Stimulated activated CD8-positive, alpha-beta memory T cell treated with anti-CD3 and anti-CD28 coated beads, Interleukin-12 subunit alpha, Interleukin-12 subunit beta, amount 100 ng/mL, for 1 hour (primary cell): ENCODE data around the gene ATP6V0A4.
"Not testable (repeated sequence)": the region's sequence is repeated elsewhere in the genome, so short reads cannot be mapped to it uniquely, and the experiment has no call there.

ENCODE experiments used
- DNase-seq: peaks from one replicate; pipeline ENCODE4 v3.0.0-alpha.2; 2020; ENCODE audit warnings: low read depth

Gene ATP6V0A4

DNA sequence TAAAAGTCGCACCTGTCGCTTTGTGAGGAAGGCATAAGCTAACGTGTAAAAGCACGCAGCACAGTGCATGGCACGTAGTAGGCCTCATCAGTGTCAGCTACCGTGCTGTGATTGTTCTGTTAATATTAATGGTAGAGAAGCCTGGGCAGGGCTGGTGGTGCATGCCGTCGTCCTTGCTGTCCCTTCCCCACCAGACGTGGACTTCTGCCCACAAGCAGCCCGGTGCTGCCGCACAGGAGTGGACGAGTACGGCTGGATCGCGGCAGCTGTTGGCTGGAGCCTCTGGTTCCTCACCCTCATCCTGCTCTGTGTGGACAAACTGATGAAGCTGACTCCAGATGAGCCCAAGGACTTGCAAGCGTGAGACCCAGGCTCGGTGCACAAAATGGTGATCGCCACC is 4.7 kb upstream of the ATP6V0A4 start:
- DNase-seq, result no peak

DNA sequence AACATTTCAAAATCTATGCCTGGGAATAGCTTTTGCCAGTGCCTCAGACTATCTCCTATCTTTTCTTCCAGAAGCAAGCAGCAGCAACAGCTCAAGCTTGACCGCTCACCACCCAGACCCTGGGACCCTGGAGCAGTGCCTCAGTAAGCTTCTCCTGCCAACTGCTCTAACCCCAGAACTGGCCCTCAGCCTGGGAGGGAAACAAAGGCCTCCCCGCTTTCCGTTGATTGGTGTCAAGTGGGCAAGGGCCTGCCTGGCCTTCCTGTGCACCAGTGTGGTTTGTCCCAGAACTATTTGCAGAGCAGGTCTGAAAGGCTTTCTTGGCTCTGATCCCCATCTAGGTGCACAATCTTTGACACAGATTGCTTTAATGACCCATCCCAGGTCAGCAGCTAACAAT is 3.3 kb upstream of the ATP6V0A4 start:
- no peak for DNase-seq

DNA sequence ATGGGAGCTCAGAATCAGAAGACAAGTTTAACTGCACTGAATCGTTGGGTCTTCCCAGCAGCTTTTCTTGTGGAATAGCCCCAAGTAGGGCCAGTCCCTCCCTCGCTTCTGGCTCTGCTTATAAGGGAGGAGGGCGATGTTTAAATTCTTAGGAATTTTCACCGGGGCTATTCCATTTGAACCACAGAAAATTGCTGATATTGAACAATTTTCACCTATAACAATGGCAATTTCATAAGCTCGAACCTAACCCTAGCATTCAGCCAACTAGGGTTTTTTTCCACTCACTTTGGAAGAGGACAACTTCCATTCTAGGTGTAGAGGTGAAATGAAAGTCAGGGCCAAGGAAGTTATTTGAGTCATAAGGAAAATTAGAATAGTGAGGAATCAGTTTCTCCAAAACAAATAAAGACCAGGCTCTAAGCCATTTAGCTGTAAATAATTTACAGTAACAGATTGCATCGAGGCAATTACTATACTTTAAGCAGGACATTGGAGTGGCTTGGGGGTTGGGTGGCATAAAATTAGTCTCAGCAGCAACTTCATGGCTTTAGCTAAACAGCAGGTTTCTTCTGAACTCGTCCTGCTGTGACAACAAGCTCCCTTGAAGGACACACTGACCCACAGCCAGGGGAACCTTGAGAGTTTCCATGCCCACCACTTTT is 1.5 kb upstream of the ATP6V0A4 start:
- no peak for DNase-seq

DNA sequence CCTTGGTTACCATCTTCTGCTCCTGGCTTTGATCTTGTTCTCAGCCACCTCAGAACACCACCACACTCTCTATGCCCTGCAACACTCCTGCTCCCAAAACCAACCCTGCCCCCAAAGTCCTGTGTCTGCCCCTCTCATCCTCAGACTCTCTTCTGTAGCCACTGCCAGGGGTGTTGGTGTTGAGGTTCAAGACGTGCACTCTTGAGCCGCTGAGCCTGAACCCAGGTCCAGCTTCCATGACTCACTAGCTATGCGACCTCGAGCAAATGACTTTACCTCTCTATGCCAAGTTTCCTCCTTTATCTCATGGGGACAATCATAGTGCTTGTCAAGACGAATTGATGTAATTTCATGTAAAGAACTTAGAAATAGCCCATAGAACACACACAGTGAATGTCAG is 840 bp upstream of the ATP6V0A4 start:
- no peak for DNase-seq

DNA sequence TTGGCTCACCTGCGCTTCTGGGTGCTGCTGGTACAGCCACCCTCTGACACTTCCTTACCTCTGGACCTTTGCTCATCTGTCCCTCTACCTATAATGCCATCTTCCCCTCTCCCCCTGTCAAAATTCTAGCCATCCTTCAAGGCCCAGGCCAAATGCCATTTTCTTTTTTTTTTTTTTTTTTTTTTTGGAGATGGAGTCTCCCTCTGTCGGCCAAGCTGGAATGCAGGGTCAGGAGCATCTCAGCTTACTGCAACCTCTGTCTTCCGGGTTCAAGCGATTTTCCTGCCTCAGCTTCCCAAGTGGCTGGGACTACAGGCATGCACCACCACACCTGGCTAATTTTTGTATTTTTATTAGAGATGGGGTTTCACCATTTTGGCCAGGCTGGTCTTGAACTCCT is 950 bp downstream of the ATP6V0A4 start:
- DNase-seq, result not testable (repeated sequence)

DNA sequence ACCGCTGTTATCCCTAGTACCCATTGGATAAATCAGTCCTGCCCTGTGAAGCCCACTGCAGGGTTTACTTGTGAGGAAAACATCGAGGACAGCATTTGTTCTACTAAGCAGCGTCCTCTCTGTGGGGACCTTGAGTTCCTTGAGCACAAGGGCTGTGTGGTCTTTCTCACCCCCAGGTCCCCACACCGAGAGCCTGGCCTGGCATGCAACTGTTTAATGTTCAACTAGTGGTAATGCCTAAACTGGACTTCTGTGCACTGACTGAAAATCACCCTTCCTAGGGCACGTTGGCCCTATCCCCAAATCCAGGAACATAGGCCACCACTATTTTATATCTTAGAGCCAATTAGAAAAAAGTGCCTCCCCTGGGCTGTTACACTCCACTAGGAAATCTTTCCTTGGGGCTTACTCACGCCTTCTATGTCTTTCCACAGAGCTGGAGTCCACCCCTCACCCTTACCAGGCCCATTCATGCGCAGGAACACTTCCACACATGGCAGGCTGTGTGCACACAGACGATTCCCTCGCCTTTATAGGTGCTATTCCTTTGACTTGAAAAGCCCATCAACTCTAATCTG is 1.9 kb downstream of the ATP6V0A4 start:
- DNase-seq, result no peak

DNA sequence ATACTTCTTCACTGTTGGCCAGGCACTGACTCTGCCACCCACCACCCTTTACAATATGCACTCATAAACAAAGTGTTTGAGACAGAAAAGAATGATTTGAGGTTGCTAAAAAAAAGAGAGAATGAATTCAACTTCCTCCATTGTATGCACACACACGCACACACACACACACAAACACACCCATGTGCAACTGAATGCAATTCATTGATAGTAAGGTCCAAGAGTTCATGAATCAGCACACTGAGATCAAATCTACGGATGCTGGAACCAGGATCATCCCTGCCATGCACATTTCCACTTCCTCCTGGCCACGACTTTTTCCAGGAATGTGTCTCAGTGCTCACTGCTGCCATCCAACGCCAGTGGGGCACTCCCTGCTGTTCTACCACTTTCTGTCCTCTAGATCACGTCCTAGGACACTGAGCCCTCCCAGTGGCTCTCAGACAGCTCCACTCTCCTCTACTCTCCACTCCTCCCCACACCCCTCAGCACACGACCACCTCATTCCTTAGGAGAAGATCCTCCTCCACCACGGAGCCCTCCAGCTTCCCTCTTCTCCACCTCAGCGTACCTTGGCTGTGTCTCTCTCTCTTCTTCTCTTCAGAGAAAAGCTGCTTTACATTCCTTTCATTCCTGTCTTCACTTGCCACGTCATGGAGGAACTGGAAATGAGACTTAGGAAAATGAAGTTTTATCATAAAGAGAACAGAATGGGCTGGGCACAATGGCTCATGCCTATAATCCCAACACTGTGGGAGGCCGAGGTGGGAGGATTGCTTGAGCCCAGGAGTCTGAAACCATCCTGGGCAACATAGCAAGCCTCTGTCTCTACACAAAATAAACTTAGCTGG is 12.2 kb downstream of the ATP6V0A4 start:
- DNase-seq, result no peak

DNA sequence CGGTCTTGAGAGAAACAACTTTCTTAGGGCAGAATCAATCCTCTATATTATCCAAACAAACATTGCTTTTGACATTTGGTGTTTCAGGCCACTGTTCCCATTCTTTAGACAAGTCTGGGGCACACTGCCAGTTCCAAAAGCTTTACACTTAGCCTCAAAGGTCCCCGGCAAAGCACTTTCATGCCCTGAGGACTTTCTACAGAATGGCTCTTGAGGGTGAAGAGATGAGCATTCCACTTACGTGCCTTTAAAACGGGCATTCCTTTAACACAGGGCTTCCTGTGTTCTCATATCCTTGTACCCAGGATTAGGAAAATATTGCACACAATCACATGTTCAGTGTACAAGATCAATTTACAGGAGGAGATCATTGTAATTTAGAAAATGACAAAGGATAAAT is 13.3 kb downstream of the ATP6V0A4 start:
- DNase-seq, result no peak

DNA sequence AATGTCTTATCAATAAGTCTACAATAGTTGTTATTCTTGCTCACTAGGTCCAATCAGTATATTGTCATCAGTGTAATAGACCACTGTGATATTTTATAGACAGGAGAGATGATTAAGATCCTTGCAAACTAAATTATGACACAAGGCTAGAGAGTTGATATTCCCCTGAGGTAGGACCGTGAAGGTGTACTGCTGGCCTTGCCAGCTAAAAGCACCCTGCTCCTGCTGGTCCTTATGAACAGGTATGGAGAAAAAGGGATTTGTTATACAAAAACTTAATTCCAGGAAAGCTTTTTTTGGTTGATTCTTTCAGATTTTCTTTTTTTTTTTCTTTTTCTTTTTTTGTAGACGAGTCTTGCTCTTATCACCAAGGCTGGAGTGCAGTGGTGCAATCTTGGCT is 17.0 kb downstream of the ATP6V0A4 start:
- no peak for DNase-seq

DNA sequence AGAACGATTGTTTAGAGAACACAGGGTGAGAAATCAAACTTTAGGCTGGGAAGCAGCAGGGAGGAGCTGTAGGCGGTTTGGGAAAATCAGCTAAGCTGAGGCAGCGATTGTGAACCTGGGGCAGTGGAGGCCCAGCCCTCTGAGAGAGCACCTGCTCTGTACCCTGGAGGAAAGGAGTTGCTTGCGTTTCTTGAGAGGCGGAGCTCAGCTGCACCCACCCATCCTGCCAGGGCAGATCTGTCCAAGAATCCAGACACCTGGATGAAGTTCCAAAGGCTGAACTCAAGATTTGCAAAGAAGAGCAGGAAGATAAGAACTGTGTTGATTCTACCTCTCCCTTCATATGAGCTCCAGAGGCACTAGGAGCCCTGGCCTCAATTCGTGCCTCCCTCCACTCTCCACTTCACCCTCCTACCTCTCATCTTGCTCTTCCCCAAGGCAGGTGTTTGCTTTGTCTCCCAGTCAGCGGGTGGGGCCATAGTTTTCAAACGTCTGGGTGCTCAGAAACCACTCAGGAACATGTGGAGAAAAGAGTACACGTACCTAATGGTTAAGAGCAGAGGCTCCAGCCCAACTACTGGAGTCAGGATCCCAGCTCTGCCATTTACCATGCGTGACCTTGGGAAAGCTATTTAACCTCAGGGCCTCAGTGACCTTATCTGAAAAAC is 21.7 kb downstream of the ATP6V0A4 start:
- no peak for DNase-seq

DNA sequence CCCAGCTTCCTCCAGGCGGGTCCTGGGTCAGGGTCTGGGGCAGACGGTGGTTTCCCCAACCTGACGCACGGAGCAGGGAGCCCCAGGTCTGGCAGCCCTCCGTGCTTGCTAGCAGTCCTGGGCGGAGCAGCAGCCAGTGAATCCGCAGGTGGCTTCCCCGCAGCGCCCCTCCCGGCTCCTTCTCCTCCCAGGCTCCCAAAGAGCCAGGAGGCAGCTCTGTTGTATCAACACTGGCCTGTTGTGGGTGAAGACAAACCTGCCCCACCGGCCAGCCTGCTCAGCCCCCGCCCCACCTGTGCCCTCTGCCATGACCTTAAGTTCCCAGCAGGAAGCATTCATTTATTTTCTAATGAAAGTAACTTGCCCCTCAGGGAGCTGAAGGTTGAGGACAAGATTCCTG is 24.2 kb downstream of the ATP6V0A4 start:
- no peak for DNase-seq

DNA sequence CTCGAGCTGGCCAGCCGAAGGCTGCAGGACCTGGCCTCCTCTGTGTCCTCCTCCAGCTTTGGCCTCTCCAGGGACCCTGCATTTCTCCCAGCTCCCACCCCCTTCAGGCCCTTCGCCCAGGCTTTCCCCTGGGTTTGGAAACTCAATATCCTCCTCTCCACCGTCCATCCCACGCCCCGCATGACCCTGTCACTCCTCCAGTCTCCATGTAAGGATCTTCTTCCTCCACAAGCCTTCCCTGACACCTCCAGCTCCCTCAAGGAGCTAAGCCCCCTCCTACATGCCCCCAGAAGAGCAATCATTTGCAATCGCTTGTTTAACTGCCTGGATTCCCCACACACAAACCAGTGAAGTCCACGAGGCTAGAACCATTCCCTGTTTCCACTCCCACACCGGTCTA is 24.8 kb downstream of the ATP6V0A4 start:
- no peak for DNase-seq

DNA sequence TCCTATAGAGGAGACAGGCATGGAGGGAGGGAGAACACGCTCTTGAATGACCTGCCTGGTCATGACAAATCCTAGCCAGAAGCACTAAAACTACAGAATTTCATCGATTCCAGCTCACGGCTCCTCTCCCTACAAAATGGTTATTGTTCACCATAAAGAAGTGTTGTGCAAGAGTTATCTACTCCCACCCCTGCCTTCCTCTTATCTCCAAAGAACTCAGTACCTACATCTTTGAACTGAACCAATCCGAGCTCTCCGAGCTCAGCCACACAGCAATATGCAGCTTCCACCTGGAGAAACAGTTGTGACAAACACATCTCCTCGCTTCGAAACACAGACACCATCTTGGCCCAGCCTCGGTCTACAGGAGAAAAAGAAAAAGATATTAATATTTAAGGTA is 27.1 kb downstream of the ATP6V0A4 start:
- DNase-seq, result no peak

DNA sequence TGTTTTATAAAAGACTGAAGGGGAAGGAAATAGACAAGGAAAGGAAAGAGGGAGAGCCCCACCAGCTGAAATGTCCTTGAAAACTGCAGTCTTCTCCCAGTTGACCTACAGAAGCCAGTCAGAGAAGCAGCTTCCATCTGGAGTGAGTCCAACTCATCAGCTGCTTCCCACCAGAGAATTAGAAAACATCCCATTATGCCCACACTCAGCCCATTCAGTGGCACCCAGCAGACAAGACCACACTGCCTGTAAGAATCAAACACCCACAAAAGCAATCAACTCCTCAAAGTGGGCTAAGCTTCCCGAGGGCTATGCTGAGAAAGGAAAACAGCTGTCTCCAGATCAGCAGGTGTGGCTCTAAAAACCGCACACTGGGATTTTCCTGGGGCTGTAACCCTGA is 29.8 kb downstream of the ATP6V0A4 start:
- no peak for DNase-seq

DNA sequence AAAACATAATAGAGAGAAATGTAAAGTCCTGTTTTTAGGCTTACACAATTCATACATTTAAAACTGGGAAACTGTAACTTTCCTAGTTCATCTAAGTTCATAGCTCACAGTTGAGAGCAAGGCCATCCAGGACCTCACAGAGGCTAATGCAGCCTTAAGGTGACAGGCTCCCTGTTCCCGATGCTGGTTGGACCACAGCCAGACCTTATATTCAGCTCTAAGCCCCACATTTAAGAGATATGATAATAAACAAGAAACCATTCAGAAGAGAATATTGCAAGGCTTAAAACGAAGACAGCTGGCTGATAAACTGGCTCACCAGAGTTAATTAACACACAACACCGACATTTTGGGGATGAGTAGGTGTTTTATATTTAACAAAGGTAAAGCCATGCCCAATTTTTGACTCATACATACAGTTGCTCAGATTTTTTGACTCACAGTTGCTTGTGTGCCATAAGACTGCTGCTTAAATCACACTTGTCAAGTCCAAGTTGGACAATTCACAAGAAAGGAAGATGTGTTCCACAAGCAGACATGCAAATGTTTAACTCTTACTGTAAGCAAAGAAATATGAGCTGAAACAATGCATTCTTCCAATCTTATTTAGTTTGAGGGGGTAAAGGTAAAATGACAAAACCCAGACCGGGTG is 41.3 kb downstream of the ATP6V0A4 start:
- DNase-seq, result no peak

DNA sequence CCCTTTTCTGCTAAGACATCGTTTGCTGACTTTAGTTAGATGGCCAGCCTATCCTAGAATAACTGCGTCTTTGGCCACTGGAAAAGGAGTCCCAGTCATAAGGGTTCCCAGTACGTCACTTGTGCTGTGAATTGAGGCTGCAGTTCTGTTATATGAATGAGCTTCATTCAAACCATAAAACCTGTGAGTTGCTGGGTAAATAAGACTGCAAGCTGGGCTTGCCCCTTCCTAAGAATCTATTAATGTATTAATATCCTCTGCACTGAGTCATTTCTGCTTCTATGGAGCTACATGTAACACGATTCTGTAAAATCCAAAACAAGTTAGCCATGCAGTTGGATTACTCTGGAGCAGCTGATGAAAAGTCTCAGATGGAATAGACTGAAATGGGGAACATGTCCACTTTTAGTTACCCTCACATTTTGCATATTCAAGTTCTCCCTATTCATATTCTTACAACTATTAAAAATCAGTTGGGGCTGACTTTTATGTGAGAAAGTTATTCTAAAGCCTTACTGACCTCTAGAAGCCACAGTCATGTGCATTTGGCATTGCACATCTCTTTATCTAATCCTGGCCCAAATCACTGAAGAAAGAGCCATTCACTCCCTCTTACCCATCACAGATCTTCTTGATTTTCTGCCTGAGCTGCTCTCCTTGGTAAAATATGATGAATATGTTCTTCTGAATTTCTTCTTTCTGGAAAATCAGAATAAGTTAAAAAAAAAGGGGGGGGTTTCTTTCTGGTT is 42.0 kb downstream of the ATP6V0A4 start:
- no peak for DNase-seq

DNA sequence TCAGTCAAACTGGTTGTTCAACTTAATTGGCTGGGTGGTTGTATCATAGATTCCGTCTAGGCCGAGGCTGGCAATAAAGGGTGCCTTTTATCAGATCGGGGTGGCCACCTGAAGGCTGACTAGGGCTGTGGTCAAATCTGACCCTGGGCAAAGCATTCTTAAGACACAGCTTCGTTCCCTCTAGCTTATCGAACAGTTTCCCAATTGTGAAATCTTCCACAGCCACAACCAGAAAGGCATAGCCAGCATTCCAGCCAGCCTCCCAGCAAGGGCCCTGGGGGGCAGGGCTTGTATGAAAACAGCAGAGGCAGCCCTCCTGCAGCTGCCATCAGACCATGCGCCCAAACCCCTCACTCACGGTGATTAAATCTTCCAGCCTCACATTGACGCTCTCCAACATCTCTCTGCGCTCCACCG is 42.7 kb downstream of the ATP6V0A4 start:
- DNase-seq, result no peak

DNA sequence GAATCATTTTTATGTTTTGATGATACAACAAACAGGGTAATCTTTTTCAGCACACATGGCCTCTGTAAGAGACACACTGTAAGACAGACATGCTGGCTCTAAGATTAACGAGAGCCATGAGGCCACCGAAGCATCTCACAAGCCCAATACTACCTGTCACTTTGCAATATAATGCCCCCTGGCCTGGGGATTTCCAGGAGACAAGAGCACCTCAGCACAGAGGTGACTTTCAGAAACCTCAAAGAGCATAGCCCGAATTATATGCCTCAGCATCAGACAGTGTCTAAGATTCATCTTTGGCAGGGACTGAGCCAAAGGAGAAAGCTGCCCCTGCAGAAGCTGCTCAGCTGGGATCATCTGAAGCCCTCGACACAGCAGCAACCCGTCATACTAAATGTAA is 44.4 kb downstream of the ATP6V0A4 start:
- DNase-seq, result no peak

DNA sequence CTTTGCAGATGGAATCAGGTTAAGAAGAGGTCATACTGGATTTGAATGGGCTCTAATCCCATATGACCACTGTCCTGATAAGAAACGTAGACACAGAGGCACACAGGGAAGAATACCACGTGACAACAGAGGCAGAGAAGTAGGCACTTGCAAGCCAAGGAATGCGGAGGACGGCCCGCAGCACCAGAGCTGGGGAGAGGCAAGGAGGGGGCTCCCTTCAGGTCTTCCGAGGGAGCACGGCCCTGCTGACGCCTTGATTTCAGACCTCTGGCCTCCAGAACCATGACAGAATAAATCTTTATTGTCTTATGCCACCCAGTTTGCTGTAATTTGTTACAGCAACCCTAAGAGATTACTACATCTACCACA is 44.9 kb downstream of the ATP6V0A4 start:
- no peak for DNase-seq

DNA sequence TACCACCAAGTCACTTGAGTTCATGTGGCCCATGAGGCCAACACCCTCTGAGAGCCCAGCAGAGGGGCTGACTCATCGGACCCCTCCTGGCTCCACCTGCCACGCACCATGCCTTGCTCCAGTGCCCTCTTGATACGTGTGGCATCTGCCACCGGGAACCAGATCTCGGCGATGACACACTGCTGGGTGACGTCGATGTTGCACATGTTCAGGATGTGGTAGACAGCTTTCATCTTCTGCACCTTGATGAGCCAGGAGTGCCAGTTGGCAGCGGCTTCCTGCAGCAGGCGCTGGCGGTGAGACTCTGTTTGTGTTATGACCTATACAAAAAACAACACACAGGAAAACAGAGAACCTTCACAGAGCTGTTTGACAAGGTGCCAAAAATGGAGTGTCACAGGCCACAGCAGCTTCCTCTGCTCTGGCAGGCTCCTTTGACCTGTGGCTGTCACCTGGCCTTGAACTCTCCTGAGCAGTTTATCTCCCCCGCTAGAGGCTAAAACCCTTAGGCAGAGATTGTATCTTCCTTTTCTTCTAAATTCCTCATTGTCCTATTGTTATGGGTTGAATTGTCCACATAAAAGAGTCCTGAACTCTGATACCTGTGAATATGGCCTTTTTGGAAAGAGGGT is 45.4 kb downstream of the ATP6V0A4 start:
- peak; percentile 88 for DNase-seq

DNA sequence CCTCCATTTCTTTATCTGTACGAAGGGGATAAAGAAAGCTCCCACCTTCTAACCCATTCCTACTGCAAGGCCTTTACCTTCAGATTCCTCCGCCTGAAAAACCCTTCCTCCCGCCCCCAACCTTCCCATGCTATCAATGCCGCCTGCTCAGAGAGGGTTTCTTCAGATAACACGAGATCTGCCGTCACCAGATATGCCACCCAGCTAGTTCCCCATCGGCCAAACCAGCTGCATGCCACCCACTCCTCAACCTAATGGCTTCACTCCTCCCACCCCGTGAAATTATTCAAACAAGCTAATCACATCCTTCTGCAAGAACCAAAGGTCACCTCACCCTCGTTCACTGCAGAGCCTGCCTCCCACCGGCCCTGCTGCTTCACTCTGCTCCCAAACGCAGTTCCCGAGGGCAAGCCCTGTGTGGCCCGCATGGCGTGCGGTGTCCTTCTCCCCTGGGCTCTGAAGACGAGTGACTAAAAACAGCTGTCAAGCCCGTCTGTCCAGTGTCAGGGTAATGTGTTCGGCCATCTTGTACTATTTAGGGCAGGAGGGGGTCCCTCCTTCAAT is 47.0 kb downstream of the ATP6V0A4 start:
- no peak for DNase-seq
